ENCODE measurements around the gene SEMA6A.
"Not testable (repeated sequence)": the region's sequence is repeated elsewhere in the genome, so short reads cannot be mapped to it uniquely, and the experiment has no call there.

SEMA6A gene

GRCh38 chr5:116528519-116529234 lies 45.9 kb downstream of the SEMA6A start:
- TF ChIP-seq CTCF (IDR thresholded peaks at IDR 0.05; ENCODE audit: control insufficient read depth, insufficient read depth, low read depth, low read length, missing control alignments), result no peak
- H3K4me3 ChIP-seq (ENCODE audit: control insufficient read depth, low read depth, low read length), result no peak overlapping the region
- DNase-seq (ENCODE audit: low read depth), result no peak

GRCh38 chr5:116527582-116527981 lies 47.0 kb downstream of the SEMA6A start:
- no peak overlapping the region for H3K4me3 ChIP-seq (ENCODE audit: control insufficient read depth, low read depth, low read length)
- no peak for TF ChIP-seq CTCF (IDR thresholded peaks at IDR 0.05; ENCODE audit: control insufficient read depth, insufficient read depth, low read depth, low read length, missing control alignments)
- DNase-seq (ENCODE audit: low read depth), result no peak

GRCh38 chr5:116525674-116526073 lies 48.9 kb downstream of the SEMA6A start:
- no peak overlapping the region for H3K4me3 ChIP-seq (ENCODE audit: control insufficient read depth, low read depth, low read length)
- TF ChIP-seq CTCF (IDR thresholded peaks at IDR 0.05; ENCODE audit: control insufficient read depth, insufficient read depth, low read depth, low read length, missing control alignments), result no peak
- DNase-seq (ENCODE audit: low read depth), result no peak

GRCh38 chr5:116524966-116525365 lies 49.7 kb downstream of the SEMA6A start:
- no peak for DNase-seq (ENCODE audit: low read depth)
- no peak for TF ChIP-seq CTCF (IDR thresholded peaks at IDR 0.05; ENCODE audit: control insufficient read depth, insufficient read depth, low read depth, low read length, missing control alignments)
- no peak overlapping the region for H3K4me3 ChIP-seq (ENCODE audit: control insufficient read depth, low read depth, low read length)

- TF ChIP-seq CTCF (IDR thresholded peaks at IDR 0.05; ENCODE audit: control insufficient read depth, insufficient read depth, low read depth, low read length, missing control alignments), result no peak
- DNase-seq (ENCODE audit: low read depth), result no peak
- H3K4me3 ChIP-seq (ENCODE audit: control insufficient read depth, low read depth, low read length), result no peak overlapping the region
Observed at GRCh38 chr5:116524051-116524904, 50.3 kb downstream of the SEMA6A start.

- DNase-seq (ENCODE audit: low read depth); H3K4me3 ChIP-seq (ENCODE audit: control insufficient read depth, low read depth, low read length): not testable (repeated sequence)
Observed at GRCh38 chr5:116523182-116523581, 51.4 kb downstream of the SEMA6A start.

All from AG09309 (cell line).